Fibroblast of villous mesenchyme (primary cell): ENCODE results near the gene JMJD7. TPM values are rescaled to one million over a fixed set of nuclear protein-coding genes. Genes with fewer than 3 reads are reported as not detected.
"Not testable (repeated sequence)": the region's sequence is repeated elsewhere in the genome, so short reads cannot be mapped to it uniquely, and the experiment has no call there.

Experiments used
- DNase-seq: peaks from one replicate; pipeline ENCODE4 v3.0.0-alpha.2; 2010; ENCODE audit warnings: low read depth
- H3K4me3 ChIP-seq: 2 replicates; pipeline ENCODE4 v1.5.1; 2011; ENCODE audit warnings: low read depth, mild to moderate bottlenecking, low read length
- total RNA-seq: library from RNA; depleted of rRNA; stranded (reverse); fragments of >200 nt; gene quantifications from 2 replicates; pipeline ENCODE4 v1.2.3, GENCODE V29; 2012
- TF ChIP-seq, protein P1 (sequence below): IDR thresholded peaks from 2 replicates; pipeline ENCODE4 v1.5.1; 2012; ENCODE audit warnings: low read depth, mild to moderate bottlenecking, low read length; ENCODE audit not compliant: insufficient read depth

The JMJD7 gene
- total RNA-seq, 1 donor, result 2.2 TPM

DNA sequence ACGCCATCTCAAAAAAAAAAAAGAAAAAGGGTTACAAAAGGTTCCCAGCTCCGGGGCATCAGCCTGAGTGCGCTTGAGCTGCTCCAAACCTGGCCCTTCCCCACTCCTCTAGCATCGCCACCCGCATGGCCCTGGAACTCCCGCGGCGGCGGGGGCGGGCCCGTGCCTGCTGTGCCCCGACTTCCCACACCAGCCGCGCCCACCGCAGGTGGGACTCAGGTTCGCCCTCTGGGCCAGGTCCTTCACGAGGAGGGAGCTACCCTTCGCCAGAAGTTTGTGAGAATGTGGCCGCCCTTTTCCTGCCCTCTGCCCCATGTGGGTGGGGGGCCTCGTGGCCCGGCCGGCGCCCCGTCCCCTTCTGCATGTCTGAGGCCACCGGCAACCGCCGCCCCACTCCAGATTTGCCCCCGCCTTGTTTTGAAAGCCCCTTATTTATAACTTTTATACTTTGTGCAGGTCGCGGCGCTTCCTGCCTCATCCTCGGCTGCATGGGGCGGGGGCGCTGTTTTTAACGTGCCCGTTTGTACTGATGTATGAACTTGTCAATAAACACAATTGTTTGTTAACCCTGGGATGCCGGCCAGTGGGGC, 507 bp upstream of the JMJD7 start:
- H3K4me3 ChIP-seq, result peak overlapping the region; percentile 91
- DNase-seq, result no peak
- TF ChIP-seq, protein P1, sequence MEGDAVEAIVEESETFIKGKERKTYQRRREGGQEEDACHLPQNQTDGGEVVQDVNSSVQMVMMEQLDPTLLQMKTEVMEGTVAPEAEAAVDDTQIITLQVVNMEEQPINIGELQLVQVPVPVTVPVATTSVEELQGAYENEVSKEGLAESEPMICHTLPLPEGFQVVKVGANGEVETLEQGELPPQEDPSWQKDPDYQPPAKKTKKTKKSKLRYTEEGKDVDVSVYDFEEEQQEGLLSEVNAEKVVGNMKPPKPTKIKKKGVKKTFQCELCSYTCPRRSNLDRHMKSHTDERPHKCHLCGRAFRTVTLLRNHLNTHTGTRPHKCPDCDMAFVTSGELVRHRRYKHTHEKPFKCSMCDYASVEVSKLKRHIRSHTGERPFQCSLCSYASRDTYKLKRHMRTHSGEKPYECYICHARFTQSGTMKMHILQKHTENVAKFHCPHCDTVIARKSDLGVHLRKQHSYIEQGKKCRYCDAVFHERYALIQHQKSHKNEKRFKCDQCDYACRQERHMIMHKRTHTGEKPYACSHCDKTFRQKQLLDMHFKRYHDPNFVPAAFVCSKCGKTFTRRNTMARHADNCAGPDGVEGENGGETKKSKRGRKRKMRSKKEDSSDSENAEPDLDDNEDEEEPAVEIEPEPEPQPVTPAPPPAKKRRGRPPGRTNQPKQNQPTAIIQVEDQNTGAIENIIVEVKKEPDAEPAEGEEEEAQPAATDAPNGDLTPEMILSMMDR, result no peak

DNA sequence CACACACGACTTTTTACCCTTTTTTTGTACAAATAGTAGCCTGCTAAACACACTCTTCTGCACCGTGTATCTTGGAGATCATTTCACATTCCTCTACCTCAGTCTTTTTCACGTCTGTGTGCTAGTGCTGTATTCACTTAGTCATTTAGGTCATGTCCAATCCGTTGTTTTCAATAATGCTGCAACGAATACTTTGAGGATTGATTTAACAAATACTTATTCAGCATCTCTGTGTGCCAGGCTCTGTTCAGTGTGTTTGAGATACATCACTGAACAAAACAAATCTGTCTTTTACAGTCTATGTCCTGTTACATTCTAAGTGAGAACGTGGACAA, 882 bp downstream of the JMJD7 start:
- DNase-seq, result no peak
- H3K4me3 ChIP-seq, result peak overlapping the region; percentile 91

DNA sequence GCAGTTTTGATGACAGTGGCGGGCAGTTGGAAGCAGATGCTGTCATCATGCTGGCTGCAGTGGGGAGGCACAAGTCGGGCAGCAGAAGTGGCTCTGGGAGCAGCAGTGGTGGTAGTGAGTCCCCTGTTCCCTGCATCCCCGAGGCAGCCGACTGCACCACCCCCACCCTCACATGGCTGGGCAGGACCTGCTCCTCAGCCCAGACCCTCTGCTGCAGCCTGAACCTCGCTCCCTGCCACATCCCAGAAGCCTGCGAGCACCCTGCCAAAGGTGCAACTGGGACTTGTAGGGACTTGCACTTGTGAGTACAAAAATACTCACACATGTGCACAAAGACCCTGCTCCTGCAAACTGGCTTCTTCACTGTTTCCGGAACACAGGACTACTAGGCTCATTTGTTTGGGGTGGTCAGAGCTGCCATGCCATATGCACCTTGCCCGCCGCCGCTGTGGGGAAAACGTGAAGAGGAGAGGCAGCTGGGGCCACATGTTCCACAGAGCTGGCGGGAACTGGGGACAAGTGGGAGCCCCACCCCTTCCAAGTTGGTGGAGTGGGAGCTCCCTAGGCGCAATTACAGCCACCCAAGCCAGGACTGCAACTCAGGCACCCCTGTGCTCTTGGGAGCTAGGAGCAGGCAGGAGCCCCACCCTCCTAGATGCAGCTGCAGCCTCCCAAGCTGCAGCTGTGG, 2.2 kb downstream of the JMJD7 start:
- H3K4me3 ChIP-seq, result no peak overlapping the region
- no peak for DNase-seq
- TF ChIP-seq, protein P1, result no peak

More for the DNA sequence above, 882 bp downstream of the JMJD7 start:
- TF ChIP-seq, protein P1, result no peak

DNA sequence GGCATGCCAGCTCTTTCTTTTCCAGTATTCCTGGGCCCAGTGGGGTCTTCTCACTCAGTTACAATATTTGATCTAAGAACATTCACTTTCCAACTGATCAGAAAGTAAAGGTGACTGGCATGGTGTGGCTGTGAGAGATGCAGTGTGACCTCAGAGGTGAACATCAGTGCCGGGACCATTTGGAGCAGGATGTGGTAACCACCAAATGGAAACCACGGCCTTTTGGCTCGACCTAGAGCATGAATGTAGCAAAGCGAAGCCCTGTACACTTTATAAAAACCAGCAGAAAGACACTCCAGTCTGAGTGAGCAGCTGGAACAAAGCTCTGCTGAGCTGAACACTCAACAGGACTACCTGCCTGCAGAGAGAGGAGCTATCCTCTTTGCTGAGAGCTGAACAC, 3.4 kb downstream of the JMJD7 start:
- not testable (repeated sequence) for DNase-seq

DNA sequence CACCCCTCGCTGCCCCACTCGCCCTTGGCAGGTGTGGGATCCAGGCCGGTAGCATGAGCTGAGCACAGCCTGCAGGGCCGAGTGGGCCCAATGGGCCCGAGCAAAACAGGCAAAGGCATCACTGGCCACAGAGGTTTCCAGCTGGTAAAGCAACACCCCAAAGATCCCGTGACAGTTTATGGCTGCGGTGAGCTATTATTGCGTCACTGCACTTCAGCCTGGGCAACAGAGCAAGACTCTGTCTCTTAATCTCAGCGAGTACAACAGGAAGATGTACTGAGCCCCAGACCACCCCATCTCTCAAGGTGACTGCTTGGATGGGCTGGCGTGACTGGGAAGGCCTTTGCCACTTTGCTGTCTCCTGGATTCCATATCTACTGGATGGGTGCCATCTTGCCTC, 4.3 kb downstream of the JMJD7 start:
- no peak overlapping the region for H3K4me3 ChIP-seq
- DNase-seq, result no peak
- TF ChIP-seq, protein P1, result no peak

More for the DNA sequence above, 3.4 kb downstream of the JMJD7 start:
- H3K4me3 ChIP-seq, result not testable (repeated sequence)

DNA sequence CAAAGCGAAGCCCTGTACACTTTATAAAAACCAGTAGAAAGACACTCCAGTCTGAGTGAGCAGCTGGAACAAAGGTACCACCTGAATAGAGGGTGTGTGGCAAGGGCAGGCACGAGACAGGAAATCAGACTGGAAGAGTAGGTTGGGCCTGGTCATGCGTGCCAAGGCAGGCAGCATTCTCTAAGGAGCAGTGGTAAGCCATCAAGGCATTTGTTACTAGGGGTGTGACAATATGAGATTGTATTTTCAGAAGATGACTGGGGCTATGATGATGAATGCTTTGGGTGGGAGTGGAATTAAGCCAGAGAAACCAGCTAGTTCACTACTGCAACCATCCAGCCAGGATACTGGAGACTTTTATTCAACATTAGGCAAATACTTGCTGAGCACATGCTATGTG, 5.0 kb downstream of the JMJD7 start:
- no peak overlapping the region for H3K4me3 ChIP-seq
- no peak for DNase-seq
- TF ChIP-seq, protein P1, result no peak

DNA sequence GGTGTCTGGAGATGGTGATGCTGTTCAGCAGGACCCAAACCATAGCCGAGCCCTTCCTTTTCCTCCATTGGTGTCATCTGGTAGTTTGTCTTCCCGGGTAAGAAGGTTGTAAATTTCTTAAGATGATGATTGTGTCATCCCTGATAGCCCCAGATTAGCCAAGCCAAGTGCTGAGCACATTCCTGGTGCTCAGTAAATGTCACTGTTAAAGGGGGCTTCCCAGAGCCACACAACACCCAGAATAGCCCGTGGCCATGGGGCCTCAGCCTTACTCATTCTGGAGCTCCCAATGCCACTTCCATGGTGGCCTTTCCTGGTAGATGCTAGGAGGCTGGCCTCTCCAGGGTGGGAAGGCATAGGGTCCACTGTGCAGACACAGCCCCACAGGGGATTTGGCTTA, 6.2 kb downstream of the JMJD7 start:
- DNase-seq, result no peak
- TF ChIP-seq, protein P1, result no peak
- H3K4me3 ChIP-seq, result no peak overlapping the region
